Upper lobe of left lung (tissue), 4 donors: ENCODE data around the gene CCDC89.

Experiments
- CTCF ChIP-seq, 6 experiments: fragments of 450-650 bp in 4 of 6; fragments of 200-600 bp in 2 of 6; sonication (generic) in 2 of 6; IDR thresholded peaks; one replicate each; pipeline ENCODE4 v1.5.1; 2016 to 2019; ENCODE audit warnings: antibody characterized with exemption in 6 of 6
- EP300 ChIP-seq, 4 donors: sonication (generic); formaldehyde crosslinking; IDR thresholded peaks; one replicate each; pipeline ENCODE4 v1.5.1; 2017; ENCODE audit warnings: antibody characterized with exemption in 4 of 4, control low read depth in 2 of 4
- POLR2A ChIP-seq, 4 donors: fragments of 450-650 bp; IDR thresholded peaks; one replicate each; pipeline ENCODE4 v1.5.1; 2016 to 2017; ENCODE audit warnings: antibody characterized with exemption in 4 of 4, mild to moderate bottlenecking in 2 of 4
- POLR2AphosphoS5 ChIP-seq, 2 donors: sonication (generic); formaldehyde crosslinking; IDR thresholded peaks; one replicate each; pipeline ENCODE4 v1.5.1; 2017; ENCODE audit warnings: antibody characterized with exemption in 2 of 2

GRCh38 chr11:85658180-85658579 lies 27.8 kb downstream of the CCDC89 start:
- no peak for TF ChIP-seq EP300 (IDR thresholded peaks at IDR 0.05)
- no peak for TF ChIP-seq POLR2AphosphoS5 (IDR thresholded peaks at IDR 0.05)
- TF ChIP-seq CTCF (IDR thresholded peaks at IDR 0.05): no peak
- no peak for TF ChIP-seq POLR2A (IDR thresholded peaks at IDR 0.05)
